ENCODE measurements around the gene ARHGAP23.
"Not testable (repeated sequence)": the region's sequence is repeated elsewhere in the genome, so short reads cannot be mapped to it uniquely, and the experiment has no call there.

Gene ARHGAP23

GRCh38 chr17:38460716-38461630, 32.7 kb downstream of the ARHGAP23 start:
- no peak for DNase-seq (ENCODE audit: low spot score)

DNA sequence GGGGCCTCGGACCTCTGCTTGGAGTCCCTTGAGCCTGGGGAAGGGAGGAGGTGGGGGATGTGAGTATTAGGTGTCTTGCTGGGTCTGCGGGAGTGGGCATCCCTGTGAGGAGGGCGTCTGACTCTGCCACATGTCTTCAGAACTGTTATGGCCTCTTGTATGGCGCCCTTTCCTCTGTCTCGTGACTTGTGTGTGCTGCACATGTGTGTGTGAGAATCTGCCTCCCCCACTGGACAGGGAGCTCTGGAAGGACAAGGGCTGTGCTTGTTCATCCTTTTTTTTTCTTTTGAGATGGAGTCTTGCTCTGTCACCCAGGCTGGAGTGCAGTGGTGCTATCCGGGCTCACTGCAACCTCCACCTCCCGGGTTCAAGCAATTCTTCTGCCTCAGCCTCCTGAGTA, 33.4 kb downstream of the ARHGAP23 start:
- no peak for DNase-seq (ENCODE audit: low spot score)

DNA sequence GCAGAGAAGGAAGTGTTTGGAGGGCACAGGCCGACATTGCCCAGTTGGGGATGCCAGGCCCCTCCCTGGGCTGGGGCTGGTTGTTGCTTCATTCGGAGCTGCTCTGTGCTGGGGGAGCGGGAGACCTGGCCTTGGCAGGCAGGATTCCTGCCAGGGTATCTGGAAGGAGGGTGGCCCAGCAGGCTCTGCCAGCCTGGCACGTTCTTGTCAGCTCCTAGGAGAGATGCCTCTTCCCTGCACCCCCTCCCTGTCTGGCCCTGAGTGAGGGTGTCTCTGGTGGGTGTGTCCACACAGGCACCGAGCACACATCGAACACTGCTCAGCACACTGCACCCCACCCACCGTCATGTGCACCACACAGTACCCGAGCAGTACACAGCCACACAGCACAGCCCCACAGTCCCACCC, 35.2 kb downstream of the ARHGAP23 start:
- DNase-seq (ENCODE audit: low spot score) = no peak

DNA sequence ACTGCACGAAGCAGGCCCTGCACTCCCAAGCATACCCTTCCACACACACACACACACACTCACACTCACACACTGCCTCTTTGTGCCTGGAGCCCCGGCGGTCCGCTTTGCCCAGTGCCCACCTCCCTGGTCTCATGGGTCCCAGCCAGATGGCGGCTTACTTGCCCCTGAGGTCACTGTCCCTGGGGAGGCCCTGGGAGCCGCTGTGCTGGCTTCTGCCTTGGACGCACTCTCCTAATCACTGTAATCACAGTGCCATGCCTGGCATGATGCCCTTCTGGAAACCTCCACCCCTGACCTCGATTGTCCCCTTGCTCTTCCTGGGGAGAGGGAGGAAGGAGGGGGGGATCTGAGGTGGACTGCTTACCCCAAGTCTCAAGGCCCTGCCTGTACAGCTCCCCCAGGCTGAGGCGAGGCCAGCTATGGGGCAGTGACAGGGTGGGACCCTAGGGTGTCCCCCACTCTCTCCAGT, 36.0 kb downstream of the ARHGAP23 start:
- peak; percentile 85 for DNase-seq (ENCODE audit: low spot score)

DNA sequence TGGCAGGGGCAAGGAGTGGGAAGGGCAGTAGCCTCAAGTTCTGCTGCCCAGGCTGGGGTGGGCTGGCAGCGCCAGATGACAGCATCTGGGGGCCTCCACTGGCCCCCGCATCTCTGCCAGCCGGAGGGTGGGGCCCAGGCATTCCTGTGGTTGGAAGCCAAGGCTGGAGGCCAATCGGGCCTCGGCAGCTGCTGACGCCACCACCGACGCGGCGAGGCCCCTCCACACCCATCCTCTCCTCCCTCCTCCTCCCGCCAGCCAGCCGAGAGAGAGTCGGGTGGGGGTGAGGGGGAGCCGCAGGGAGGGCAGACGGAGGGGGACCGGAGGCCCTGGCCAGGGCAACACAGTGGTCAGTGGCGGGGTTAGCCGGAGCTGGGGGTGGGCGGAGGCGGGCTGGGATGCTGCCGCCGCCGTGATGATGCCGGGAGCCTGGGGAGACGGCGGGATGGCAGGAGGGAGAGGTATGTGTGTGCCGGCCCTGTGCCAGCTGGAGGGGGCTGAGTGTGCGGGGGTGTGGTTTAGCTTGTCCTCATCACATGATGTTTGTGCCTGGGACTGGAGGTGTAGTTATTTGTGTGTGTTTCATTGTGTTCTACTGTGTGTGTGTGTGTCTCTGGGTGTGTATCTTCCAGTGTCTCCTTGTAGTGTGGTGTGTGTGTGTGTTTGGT, 36.6 kb downstream of the ARHGAP23 start:
- peak; percentile 94 for DNase-seq (ENCODE audit: low spot score)

GRCh38 chr17:38465391-38466345, 37.4 kb downstream of the ARHGAP23 start:
- DNase-seq (ENCODE audit: low spot score) = no peak

- DNase-seq (ENCODE audit: low spot score) = no peak
These were observed 38.4 kb downstream of the ARHGAP23 start for GRCh38 chr17:38466346-38467315.

GRCh38 chr17:38467491-38467890, 39.2 kb downstream of the ARHGAP23 start:
- DNase-seq (ENCODE audit: low spot score) = no peak

DNA sequence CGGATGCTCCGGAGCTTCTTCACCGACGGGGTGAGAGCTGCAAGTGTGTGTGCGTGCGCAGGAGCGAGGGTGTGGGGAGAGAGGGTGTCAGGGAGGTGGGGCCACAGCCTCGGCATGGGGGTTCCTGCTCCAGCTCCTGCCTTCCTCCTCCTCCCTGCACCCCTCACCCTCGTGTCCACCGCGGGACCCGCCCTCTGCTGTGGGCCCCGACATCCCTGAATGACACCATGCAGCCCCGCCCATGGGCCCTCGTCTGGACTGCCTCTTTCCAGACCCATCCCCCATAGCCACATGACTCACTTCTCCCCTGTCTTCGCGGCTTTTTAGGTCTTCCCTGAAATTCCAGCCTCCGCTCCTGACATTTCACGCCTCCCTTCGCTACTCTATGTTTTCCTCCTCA, 41.6 kb downstream of the ARHGAP23 start:
- DNase-seq (ENCODE audit: low spot score) = peak; percentile 62

DNA sequence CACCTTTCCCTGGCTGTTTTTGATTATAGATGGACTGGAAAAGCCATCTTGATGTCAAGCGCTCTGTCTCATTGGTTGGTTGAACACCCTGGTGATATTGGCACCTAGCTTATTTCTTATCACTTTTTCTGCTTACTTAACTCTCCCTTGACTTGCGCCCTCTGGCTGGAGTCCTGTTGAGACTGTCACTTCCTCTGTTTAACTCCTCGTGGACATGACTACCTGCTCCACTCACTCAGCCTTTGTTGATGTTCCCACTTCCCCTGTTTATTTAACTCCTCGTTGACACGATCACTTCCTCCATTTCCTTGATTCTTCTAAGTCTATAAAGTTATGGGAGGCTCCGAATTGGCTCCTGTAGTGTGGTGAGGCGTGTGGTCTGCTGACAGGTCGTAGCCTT, 43.0 kb downstream of the ARHGAP23 start:
- not testable (repeated sequence) for DNase-seq (ENCODE audit: low spot score)

DNA sequence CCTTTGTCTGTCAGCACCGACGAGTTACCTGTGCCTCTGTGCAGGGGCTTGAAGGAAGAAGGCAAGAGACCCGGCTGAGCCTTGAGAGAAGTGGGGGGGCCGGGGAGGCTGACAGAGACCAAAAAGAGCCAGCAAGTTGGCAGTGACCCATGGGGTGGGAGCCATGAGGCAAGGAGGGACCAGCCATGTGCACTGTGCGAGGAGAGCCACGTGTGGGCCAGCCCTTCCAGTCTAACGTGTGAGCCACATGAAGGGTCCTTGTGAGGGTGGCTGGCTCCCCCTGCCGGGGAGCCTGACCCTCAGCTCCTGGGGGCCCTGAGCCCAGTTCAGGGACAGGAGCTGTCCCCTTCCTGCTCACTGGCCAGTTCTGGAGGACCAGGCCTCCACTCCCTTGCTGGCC, 46.4 kb downstream of the ARHGAP23 start:
- DNase-seq (ENCODE audit: low spot score) = not testable (repeated sequence)

DNA sequence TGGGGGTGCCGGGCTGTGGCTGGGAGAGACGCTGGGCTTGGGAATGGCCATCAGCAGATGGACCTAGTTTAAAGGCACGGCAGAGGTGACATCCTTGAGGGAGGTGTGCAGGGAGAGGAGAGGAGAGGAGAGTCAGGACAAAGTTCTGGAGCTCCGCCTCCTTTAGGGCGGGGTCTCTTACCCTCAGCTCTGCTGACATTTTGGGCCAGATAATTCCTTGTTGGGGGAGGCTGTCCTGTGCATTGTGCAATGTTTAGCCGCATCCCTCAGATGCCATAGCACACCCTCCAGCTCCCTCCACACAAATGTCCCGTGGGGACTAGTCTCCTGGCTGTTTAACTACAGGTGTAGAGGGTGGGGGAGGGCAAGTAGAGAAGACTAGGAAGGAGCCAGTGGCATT, 48.3 kb downstream of the ARHGAP23 start:
- DNase-seq (ENCODE audit: low spot score) = no peak

DNA sequence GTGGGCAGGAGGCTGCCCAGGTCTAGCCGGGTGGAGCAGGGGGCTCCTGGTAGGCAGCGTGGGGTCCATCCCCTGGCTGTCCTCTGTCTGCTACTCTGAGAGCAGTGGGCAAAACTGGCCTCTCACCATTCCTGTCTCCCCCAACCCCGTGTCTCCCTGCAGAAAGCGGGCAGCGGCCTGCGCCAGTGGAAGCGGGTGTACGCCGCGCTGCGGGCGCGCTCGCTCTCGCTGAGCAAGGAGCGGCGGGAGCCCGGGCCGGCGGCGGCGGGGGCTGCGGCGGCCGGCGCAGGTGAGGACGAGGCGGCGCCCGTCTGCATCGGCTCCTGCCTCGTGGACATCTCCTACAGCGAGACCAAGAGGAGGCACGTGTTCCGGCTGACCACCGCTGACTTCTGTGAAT, 49.2 kb downstream of the ARHGAP23 start:
- DNase-seq (ENCODE audit: low spot score) = not testable (repeated sequence)

GRCh38 chr17:38477951-38478350, 49.7 kb downstream of the ARHGAP23 start:
- not testable (repeated sequence) for DNase-seq (ENCODE audit: low spot score)

- not testable (repeated sequence) for DNase-seq (ENCODE audit: low spot score)
These were observed 50.4 kb downstream of the ARHGAP23 start for GRCh38 chr17:38478667-38479066.

DNA sequence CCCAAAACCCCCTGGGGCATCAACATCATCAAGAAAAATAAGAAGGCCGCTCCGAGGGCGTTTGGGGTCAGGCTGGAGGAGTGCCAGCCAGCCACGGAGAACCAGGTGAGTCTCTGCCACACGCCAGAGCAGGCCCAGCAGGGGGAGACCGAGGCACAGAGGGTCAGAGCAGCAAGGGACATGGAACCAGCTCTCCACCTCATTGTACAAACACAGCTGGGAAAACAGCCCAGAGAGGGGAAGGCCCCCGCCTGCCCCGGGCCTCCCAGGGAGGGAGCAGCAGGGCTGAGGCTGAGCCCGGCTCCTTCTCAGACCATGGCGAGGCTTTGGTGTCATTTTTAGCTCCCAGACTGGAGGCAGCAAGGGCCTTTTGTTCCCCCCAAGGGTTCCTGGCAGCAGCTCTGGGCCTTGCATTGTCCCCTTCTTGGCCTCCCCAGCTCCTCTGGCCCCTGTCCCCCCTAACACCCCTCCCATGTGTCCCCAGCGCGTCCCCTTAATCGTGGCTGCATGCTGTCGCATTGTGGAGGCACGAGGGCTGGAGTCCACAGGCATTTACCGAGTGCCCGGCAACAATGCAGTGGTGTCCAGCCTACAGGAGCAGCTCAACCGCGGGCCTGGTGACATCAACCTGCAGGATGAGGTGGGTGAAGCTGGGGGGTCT, 53.9 kb downstream of the ARHGAP23 start:
- DNase-seq (ENCODE audit: low spot score) = peak; percentile 86

DNA sequence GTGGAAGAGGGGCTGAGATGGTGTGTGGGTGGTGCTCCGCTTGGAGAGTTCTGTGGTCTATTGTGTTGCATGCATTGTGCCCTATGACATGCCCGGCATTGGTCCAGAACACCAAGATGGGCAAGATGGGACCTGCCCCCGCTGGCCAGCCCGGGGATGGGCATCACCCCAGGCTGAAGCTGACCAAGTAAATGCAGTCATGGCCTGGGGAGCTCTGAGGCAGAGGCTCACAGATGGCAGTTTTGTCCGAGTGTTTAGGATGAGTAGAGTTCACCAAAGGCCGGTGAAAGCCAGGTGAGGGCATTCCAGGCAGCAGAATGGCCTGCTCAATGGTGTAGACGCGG, 54.4 kb downstream of the ARHGAP23 start:
- DNase-seq (ENCODE audit: low spot score) = not testable (repeated sequence)

- peak; percentile 93 for DNase-seq (ENCODE audit: low spot score)
These were observed 56.2 kb downstream of the ARHGAP23 start for GRCh38 chr17:38484242-38485145.

DNA sequence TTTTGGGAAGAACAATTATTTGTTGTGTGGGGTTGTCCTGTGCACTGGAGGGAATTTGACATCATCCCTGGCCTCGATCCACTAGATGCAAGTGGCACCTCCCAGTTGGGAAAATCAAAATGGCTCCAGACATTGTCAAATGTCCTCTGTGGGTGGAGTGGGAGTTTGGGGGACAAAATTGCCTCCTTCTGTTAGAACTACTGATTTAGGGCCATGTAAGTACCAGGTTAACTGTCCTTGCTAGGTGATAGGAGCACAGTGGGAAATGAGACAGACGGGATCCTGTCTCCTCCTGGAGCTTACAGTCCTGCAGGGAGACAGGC, 56.8 kb downstream of the ARHGAP23 start:
- DNase-seq (ENCODE audit: low spot score) = no peak

Data from putamen (tissue), 1 donor.